ENCODE data around the gene MGAT5.

Gene MGAT5

DNA sequence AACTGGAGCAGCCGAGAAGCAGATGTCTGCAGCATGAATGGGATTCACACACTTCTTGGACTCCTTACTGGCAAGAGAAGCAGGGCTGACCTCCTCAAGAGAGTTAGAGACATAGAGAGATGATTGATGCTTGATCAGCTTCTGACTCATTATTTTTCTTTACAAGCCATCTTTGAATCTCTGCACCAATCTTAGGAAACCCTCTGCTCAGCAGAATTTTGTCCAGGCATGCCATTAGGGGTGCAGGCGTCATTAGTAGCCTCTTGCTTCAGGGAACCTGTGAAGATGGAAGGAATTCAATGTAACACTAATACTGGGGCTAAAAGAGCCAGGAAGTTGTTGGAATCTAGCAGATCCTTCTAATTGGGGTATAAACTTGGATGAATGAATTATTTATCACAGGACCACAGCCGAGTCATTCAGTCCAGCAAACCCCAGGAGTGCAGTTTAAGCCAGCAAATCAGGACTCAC lies 151.8 kb downstream of the MGAT5 start:
- DNase-seq = no peak

DNA sequence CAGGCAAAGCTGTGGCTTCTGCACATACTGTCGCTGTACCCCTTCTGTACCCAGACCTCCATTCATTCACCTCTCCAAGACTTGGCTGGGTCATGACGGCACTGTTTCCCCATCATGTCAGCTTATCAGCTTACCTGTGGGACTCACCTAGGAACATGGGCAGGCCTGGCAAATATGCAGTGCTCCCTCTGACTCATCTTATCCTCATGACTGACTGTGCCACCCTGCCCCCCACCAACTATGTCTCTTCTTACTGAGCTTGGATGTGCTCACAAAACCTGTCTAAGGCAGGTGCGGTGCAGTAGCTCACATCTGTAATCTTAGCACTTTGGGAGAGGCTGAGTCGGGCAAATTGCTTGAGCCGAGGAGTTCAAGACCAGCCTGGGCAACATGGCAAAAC lies 152.4 kb downstream of the MGAT5 start:
- no peak for DNase-seq

DNA sequence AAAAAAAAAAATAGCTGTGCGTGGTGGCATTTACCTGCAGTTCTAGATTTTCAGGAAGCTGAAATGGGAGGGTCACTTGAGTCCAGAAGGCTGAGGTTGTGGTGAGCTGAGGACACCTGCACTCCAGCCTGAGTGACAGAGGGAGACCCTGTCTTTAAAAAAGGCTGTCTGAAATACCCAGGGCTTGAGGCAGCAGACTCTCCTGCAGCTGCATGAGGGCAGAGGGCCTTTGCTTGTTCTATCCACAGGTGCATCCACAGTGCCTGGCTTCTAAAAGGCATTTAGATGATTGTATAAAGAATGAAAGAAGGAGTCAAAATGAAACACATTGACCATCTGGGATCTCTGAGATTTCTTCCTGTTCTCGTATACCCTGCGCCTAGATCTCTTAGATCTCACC lies 152.9 kb downstream of the MGAT5 start:
- no peak for DNase-seq

DNA sequence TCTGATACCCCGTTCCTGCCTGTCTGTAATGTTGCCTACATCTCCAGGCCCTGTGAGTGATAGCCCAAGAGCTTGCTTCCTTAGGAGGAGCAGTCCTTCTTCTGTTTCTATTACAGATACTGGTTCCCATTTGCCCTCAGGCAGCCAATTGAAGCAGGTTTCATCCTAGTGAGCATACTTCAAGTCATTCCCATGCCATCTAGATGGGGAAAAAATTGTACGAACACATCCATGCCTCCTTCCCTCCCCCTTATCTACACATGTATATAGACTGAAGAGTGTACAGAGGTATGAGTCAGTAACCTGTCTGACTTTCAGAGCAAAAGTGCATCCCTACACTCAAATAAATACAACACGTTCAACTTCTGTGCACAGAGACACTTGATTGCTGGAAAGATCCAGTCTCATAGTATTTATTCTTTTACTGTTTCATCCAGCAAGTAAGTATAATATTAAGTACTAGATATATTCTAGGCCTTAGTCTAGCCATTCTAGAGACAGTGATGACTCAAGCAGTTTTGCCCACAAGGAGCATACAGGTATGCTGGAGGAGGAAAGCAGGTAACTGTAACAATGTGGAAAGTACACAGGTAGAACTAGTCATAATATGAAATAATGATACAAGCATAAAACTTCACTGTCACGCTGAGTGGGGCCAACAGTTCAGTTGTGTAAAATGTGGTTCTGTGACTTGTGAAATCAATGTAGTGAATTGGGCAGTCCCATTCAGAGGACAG lies 153.4 kb downstream of the MGAT5 start:
- no peak for DNase-seq

DNA sequence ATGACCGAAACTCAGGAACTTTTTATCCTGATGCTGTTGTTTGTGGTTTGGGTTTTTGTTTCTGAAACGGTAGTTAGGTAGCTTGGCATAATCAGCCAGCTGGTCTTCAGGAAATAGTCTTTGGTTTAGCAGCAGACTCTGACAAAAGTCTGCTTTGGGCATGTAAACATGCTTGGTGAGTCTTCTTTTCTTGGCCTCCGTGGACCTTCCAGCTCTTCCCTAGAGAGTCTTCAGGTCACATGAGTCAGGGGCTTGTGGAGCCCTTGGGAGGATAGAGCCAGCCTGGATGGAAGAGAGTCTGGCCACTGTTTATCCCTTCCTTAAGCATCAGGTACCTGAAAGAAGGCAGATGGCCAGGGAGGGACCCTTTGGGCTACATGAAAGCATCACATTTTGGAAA lies 154.5 kb downstream of the MGAT5 start:
- DNase-seq = peak; percentile 46

DNA sequence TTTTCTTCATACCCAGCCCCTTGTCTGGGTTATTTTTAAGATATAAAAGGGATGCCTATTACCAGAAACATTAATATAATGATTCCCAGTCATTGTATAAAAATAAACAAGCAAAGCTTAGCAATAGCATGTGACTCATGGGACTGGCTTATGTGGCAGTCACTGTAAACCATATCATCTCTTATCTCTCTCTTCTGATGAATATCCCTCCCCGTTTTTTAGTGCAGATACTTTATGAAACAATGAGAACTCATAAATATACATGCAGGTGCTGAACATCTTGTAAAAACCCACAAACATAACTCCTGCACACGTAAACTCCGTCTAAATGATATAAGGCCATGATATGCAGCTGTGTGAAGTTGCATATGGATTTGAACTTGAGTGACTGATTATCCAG lies 154.9 kb downstream of the MGAT5 start:
- DNase-seq = no peak

DNA sequence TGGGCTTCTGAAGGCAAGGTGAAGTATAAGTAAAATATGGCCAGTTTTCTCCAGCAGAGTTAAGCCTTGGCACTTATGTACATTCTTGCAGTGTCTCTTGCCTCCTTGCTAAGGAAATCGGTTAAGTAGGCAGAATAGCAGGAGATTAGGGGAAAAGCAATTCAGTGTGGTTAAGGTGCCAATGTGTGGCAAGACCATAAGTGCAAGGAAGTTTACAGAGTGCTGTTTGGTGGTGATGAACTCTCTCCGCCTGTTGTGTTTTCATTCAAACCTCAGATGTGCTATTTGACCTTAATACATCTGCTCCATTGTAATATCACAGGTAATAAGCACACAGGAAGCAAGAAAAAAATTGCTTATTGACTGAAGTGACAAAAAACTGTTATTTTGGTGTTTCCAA lies 156.1 kb downstream of the MGAT5 start:
- no peak for DNase-seq

DNA sequence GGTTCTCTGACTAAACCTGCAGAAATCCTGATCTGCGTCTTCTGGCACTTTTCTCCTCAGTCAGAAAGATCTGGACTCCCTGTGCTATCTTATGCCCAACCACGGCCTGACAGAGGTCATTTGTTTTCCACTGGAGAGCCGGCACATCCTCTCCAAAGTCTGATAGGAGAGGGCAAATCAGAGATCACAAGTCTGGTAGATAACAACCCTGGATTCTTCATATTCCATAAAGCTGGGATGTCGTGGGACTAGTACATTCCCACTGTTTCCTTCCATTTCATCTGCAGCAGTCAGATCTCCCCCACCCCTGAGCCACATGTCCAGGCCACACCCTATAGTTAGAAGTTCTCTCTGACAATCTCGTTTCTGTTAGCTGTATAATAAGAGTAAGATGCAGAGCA lies 157.0 kb downstream of the MGAT5 start:
- peak; percentile 22 for DNase-seq

DNA sequence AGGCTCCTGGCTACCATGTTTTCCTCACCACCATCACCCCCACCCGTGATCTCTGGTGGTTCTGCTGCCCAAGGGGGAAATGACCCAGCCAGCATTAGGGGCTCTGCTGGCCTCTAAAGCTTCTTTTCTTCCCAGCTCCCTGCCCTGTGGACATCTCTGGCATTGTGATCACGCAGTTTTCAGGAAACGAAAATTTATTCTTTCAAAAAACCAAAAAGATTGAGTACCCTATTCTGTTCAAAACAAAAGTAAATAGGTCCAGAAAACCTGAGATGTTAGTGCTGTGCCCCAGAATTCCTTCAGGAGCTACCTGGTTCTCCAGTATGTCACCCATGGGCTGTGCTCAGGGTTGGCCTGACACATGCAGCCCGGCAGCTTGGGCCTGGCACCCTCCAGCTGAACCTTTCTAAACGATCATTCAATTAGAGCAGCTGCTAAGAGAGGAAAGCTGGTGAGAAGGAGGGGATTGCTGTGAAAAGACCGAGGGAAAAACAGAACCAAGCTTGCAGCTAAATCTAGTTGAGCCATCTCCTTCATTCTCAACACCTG lies 157.5 kb downstream of the MGAT5 start:
- DNase-seq = peak; percentile 86

DNA sequence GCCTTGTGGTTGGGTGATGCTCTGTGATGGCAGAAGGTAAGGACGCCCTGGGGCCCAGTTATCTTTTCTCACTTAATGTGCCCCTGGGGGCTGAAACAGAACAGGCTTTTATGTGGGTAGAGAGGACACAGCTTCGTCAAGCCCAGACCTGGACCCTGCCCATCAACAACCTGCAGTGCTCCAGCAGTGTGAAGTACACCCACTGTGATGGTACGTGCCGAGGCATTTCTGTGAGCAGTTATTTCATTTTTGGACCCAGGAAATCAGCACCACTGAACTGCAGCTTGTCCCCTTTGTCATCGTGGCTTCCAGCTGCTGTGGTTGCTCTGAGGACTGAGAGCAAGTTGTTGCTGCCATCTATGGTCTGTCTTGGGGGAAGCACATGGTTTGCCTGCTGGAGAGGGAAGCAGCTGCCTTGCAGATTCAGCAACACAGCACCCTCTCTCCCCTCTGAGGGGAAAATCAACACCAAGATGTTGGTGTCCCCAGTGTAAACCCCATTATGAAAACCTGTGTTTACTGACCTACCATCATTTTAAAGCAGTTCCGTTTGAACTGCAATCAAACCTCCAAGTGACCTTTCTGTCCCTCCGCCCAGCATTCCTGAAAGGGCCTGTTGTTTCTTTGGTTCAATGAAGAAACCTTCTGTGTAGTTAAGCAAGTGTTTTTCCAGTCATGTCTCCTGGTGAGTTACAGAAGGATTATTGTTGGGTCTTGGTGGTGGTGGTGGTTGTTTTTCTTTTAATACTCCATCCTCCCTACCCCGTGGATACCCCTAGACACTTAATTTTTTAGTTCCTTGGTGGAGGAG lies 158.2 kb downstream of the MGAT5 start:
- peak; percentile 90 for DNase-seq

DNA sequence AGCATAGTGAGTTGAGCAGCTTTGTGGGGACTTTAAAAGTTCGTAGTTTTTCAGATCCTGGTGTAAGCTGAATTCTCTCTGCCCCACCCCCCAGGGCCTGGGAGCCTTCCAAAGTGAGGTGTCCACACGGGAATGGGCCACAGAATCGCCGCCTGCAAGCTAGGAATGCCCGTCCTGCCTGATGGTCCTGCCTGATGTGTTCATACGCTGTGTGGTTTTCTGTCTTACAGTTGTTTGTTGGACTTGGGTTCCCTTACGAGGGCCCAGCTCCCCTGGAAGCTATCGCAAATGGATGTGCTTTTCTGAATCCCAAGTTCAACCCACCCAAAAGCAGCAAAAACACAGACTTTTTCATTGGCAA lies 158.7 kb downstream of the MGAT5 start:
- DNase-seq = no peak

DNA sequence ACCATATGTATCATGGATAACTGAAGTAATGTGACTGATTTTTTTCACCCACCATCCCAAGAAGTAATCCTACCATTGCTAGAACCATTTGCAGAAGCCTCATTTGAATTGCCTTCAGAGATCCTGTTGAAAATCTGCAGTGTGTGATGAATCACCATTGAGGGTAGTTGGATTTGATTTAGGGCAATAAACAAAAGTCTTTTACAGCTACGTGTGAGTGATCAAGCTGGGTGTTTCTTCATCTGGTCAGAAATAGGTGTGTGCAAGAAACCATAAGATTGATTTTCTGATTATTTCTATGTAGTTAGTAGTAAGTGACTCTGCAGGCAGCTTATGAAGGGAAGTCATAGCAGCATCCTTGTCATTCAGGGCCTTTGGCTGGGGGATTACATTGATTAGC lies 159.6 kb downstream of the MGAT5 start:
- no peak for DNase-seq

DNA sequence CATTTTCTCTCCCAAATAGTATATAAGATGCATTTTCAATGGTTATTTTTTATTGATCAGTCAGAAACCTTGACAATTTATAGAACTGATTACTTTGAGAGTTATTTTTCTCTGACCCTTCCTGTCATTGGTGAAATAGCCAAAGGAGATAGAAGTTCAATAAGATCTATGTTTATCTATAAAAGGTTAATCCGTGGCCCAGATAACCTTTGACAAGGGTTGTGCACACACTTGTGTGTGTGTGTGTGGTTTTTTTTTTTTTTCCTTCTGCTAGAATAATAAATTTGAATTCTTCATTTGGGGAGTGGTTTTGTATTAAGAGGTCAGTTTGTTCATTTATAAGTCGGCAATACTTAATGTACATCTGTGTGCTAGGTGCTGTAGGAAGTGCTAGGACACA lies 160.0 kb downstream of the MGAT5 start:
- no peak for DNase-seq

DNA sequence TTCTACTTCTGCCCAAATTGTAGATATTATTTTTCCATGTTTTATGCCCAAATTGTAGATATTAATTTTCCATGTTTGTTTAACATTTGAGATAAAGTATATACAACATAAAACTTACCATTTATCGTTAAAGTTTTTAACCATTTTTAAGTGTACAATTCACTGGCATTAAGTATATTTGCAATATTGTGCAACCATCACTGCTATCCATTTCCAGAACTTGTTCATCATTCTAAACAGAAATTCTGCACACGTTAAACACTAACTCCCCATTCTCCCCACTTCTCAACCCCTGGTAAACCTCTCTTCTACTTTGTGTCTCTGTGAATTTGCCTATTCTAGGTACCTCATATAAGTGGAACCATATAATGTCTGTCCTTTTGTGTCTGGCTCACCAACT lies 162.1 kb downstream of the MGAT5 start:
- no peak for DNase-seq

DNA sequence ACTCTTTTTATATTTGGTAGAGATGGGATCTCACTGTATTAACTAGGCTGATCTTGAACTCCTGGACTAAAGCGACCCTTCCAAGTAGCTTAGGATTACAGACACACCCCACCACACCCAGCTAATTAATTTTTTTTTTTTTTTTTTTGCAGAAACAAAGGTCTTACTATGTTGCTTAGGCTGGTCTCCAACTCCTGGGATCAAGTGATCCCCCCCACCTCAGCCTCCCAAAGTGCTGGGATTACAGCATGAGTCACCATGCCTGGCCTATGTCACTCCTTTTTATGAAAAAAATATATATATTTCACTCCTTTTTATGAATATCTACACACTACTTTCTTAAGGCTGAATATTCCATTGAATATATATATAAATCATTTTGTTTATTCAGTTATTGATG lies 162.8 kb downstream of the MGAT5 start:
- peak; percentile 9 for DNase-seq

DNA sequence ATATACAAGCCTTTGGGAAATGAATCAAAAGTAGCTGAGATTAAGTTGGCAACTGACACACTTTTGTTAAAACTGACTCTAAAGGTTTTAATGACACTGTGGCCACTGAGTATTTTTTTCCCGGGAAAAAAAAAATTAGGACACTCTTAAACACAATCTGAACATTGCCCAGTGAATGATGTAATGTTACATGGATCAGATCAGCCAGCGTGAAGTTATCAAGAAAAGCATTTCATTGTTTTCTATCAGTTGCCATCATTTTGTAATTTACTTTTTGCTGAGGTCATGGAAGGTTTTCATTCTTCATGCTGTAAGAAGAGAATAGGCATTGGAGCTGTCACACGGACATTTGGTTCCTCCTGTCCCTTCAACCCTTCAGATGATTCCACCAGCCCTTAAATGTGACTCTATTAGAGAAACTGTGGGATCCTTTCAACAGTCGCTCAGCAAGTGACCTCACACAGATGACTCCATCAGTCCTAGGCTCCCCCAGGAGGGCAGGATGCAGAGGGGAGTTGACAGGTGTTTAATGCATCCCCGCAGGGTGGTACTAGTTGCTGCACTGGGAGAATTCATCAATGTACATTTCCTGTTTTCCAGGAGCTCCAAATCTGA lies 164.2 kb downstream of the MGAT5 start:
- DNase-seq = no peak

DNA sequence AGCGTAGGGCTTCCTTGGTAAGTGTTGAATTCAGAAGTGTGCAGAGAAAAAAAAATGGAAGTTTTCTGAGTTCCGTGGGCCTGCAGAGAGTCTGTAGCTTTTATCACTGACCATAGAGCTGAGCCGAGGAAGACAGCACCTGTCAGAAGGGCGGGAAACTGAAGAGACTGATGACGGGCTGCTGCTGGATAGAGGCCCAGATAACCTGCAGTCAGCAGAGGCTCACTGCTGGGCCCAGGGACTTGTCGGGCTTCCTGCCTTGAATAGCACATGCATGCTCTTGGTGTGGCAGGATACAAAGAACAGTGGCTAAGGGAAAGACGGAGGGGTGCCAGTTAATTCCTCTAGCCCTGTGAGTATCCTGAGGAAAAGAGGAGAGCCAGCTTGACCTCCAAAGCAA lies 166.4 kb downstream of the MGAT5 start:
- no peak for DNase-seq

DNA sequence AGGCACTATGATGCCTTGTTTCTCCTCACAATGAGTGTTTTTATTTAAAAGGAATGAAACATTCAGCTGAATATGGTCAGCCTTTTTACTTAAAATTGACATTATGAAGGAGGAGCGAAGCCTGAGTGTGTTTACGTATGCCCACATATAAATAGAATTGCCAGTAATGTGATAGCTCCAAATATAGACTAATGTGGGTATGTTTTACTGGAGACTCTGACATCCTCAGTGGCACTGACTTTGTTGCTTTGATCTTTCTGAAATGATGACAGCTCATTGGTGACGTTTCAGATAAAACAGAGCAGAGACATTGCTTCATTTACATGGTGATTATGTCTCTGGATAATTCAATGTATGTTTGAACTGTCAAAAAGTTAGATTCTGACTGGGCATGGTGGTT lies 167.0 kb downstream of the MGAT5 start:
- no peak for DNase-seq

DNA sequence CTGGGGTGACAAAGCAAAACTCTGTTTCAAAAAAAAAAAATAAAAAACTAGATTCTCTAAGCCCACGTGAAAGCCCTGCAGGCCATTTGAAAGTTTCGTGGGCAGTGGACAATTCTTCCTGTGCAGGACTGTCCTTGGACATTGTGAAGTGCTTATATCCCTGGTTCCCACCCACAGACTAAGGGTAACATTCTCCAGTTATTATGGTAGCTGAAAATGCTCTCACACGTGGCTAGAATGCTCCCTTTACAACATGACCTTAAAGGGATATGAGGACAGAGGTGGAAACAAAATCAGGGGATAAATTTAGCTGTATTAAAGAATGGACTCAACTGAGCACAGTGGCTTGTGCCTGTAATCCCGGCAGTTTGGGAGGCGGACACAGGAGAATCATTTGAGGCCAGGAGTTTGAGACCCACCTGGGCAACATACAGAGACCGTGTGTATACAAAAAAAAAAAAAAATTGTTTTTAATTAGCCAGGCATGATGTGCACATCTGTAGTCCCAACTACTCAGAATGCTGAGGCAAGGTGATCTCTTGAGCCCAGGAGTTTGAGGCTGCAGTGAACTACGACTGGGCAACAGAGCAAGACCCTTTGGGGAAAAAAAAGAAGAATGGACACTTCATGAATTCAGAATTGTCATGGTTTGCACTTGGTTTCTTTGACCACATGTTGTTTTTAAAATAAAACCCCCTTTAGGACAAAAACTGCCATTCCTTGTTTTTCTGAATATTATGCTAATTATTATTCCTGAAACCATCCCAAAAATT lies 167.9 kb downstream of the MGAT5 start:
- DNase-seq = no peak

DNA sequence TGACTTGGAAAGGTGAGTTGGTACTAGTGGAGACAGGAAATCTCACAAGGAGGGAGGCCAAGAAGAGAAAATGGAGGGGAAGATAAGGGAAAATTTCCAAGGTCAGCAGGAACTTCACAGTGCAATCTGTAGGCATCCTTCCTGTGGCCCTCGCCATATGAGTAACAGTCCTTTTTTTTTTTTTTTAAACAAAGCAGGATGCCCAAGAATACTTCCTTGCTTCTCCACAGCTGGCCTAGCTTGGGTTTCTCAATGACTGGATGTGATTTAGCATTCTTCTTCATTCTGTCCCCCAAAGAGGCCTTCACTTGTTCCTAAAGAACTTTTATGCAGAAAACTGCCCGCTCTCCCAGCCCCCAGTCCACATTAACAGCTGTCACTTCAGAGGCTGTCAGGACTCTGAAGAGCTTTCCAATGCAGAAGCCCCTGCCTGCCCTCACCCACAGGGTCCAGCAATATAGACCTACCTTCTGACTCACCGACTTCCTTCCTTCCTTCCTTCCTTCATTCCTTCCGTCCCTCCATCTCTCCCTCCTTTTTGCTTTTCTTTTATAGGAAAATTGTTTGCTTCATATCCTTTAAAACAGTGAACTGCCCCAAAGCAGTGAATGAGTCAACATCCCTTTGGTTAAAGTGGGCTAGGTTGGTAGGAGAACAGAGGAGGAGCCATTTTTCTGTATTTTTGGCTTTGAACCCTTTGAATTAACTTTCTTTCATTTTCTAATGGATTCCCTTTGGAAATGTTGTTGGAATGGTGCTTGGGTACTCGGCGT lies 172.0 kb downstream of the MGAT5 start:
- DNase-seq = no peak

DNA sequence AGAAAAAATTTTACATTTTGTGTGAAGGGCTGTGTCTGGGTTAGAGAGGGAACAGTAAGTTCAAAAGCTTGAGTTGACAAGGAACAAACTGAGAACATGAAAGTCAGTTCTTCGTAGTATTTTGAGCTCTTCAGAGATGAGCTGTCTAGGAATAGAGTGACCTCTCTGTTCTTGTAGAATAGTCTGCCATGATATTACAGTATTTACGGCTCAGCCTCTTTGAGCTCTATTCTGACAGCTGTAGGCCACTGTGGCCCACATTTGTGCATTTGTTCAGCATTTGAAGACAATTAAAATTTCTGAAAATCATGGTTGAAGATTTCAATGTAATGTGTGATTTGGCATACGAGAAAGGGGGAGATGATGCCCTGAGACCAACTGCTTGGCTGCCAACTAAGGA lies 172.8 kb downstream of the MGAT5 start:
- DNase-seq = no peak

DNA sequence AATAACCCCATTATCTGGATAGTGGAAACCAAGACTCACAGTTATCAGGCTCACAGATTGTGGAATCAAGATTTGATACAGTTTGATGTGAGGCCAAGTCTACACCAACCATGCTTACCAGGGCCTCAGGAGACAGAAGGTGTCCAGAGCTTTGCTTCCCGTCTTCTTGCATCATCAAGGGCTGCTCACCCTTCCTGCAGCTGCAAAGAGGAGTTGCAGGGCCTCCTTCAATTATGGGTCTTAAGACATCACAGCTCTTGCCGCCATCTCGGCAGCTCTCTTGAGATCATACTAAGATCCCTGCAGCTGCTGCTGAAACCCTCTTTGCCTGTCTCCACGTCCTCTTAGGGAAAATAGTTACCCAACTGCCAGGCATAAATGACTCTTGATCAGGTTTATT lies 176.0 kb downstream of the MGAT5 start:
- no peak for DNase-seq
